ENCODE measurements around the gene DDIT3. TPM values are rescaled to one million over a fixed set of nuclear protein-coding genes. Genes with fewer than 3 reads are reported as not detected.
"Not testable (repeated sequence)": the region's sequence is repeated elsewhere in the genome, so short reads cannot be mapped to it uniquely, and the experiment has no call there.

The DDIT3 gene
- total and polyA plus RNA-seq, 2 of the 8 experiments (the other 6 are each of a cell fraction or from before 2014, with no cell fraction given), result 4.9 to 5.7 TPM

GRCh38 chr12:57502311-57502969 is 17.9 kb downstream of the DDIT3 start:
- H2BK20ac ChIP-seq (ENCODE audit: low read length); H3K9ac ChIP-seq (replicated peaks in 1 of 4; ENCODE audit: extremely low read depth in 1 of 4, low read depth in 3 of 4, low read length in 3 of 4); H3K56ac ChIP-seq (replicated peaks; ENCODE audit: insufficient read length, low read depth, low read length); H4K20me1 ChIP-seq (replicated peaks in 1 of 2; ENCODE audit: control insufficient read depth in 1 of 2, insufficient read depth in 2 of 2, low read length in 2 of 2); H4K8ac ChIP-seq (ENCODE audit: extremely low read depth, insufficient read depth, low read length); H3K4ac ChIP-seq (replicated peaks; ENCODE audit: insufficient read length, low read depth, low read length); H3K23me2 ChIP-seq (ENCODE audit: low read depth, low read length); H4K5ac ChIP-seq (ENCODE audit: insufficient read length, low read depth, low read length); H3K23ac ChIP-seq (ENCODE audit: insufficient read length); H2BK5ac ChIP-seq (ENCODE audit: low read depth, low read length); H3K27me3 ChIP-seq (replicated peaks in 1 of 4; ENCODE audit: control insufficient read depth in 3 of 4, extremely low read depth in 1 of 4, insufficient read depth in 3 of 4, low read length in 3 of 4); H2AFZ ChIP-seq (ENCODE audit: low read length); DNase-seq (ENCODE audit: low read depth in 1 of 2, low spot score in 2 of 2); FAIRE-seq; H3K4me1 ChIP-seq (replicated peaks in 1 of 4; ENCODE audit: control insufficient read depth in 3 of 4, insufficient read depth in 4 of 4, low read length in 3 of 4); H3K79me2 ChIP-seq (ENCODE audit: control insufficient read depth in 1 of 2, insufficient read depth in 2 of 2, low read length in 2 of 2); H2BK120ac ChIP-seq (replicated peaks; ENCODE audit: low read depth, low read length); H3K27ac ChIP-seq (ENCODE audit: low read depth, low read length); H3K14ac ChIP-seq (ENCODE audit: insufficient read length); H2AK5ac ChIP-seq (ENCODE audit: low read depth, low read length); H3K9me3 ChIP-seq (ENCODE audit: insufficient read depth in 2 of 2, low read depth in 1 of 2, low read length in 1 of 2); H3K18ac ChIP-seq (ENCODE audit: extremely low read depth, low read length); H3K4me3 ChIP-seq (ENCODE audit: extremely low read depth in 1 of 4, insufficient read depth in 2 of 4, low read depth in 3 of 4, low read length in 4 of 4); H2BK12ac ChIP-seq (ENCODE audit: low read depth, low read length); H3K4me2 ChIP-seq (ENCODE audit: insufficient read depth in 1 of 2, low read depth in 2 of 2, low read length in 2 of 2); H3K79me1 ChIP-seq (ENCODE audit: low read depth, low read length); H4K91ac ChIP-seq (replicated peaks; ENCODE audit: insufficient read length, low read length); H2BK15ac ChIP-seq (ENCODE audit: low read length): not testable (repeated sequence)
- H3K36me3 ChIP-seq (ENCODE audit: control insufficient read depth in 2 of 4, insufficient read depth in 4 of 4, low read length in 3 of 4), result peaks cover 48 to 86% (median 76%) of the 10 kb centered on the region in 4 experiments
- 99% methylated on average over 21 of the region's 22 CpGs; no CpG with 5 or more reads in 1 of the 2 experiments for WGBS, 2 experiments (ENCODE audit: extremely low coverage in 1 of 2, insufficient coverage in 1 of 2, insufficient read length in 1 of 2, insufficient replicate concordance in 2 of 2, low coverage in 1 of 2, low lambda C conversion rate in 2 of 2, missing lambda C conversion rate in 1 of 2)
- POLR2A ChIA-PET (ENCODE audit: partially characterized antibody), result interaction anchor here (1.0 to 1.6 kb wide), 3 partner anchors 21 to 43 kb away, joined by 3 to 5 read pairs (median 5); no protein-coding TSS in a partner anchor
- CTCF ChIA-PET (ENCODE audit: partially characterized antibody), result interaction anchor here (0.6 kb wide), 1 partner anchor 12 kb away, joined by 3 read pairs; no protein-coding TSS in a partner anchor

Data from H1 (cell line).